HG02763 (cell line): ENCODE results near the gene RELA.

Experiments
- ATAC-seq: cut with Tn5 transposase; IDR thresholded peaks from one replicate; pipeline ENCODE4 v1.9.1; 2021; ENCODE audit warnings: mild to moderate bottlenecking, moderate library complexity; ENCODE audit not compliant: unreplicated experiment

RELA gene

GRCh38 chr11:65615229-65615949 is 47.3 kb downstream of the RELA start, which contains the start of gene PCNX3:
TSS of gene PCNX3 (plus strand) at chr11:65615776. CDS start at chr11:65616312, 536 bp downstream.
- peak; percentile 81 for ATAC-seq

GRCh38 chr11:65613091-65613928 is 49.4 kb downstream of the RELA start:
- no peak for ATAC-seq

GRCh38 chr11:65612691-65613090 is 50.0 kb downstream of the RELA start:
- no peak for ATAC-seq

GRCh38 chr11:65611758-65612603 is 50.7 kb downstream of the RELA start:
- ATAC-seq: no peak

- no peak for ATAC-seq
Measured at GRCh38 chr11:65611028-65611757, 51.5 kb downstream of the RELA start.

- ATAC-seq: no peak
Measured at GRCh38 chr11:65610404-65610803, 52.3 kb downstream of the RELA start.

GRCh38 chr11:65609665-65610064 is 53.1 kb downstream of the RELA start:
- ATAC-seq: no peak

- ATAC-seq: no peak
Measured at GRCh38 chr11:65609229-65609628, 53.5 kb downstream of the RELA start.

GRCh38 chr11:65607614-65608426 is 54.9 kb downstream of the RELA start:
- no peak for ATAC-seq

- ATAC-seq: no peak
Measured at GRCh38 chr11:65606876-65607613, 55.7 kb downstream of the RELA start.

GRCh38 chr11:65604258-65604657 is 58.5 kb downstream of the RELA start:
- ATAC-seq: no peak
